NOMO-1 treated with DMSO at 0.1 percent for 48 hours (cell line): ENCODE data around the gene LIX1.
"Not testable (repeated sequence)": the region's sequence is repeated elsewhere in the genome, so short reads cannot be mapped to it uniquely, and the experiment has no call there.

Source experiments
- DNase-seq: peaks from one replicate; lab custom pipeline; 2025; ENCODE audit not compliant: unreplicated experiment; lab: John Stamatoyannopoulos, UW

Gene LIX1

DNA sequence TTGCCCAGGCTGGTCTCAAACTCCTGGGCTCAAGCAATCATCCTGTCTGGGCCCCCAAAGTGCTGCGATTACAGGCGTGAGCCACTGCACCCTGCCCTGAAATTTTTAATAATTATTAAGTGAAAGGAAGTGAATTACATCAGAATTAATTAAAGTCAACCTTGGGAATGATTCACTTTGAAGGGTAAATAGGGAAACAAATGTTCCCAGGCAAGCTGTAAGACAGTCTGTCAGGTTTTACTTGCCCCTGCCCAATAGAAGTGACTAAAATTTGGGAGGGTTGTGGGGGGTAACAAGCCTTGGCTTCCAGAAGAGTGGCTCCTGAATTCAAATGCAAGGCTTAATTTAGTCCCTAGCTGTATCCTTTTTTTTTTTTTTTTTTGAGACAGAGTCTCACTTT, 1.3 kb upstream of the LIX1 start:
- no peak for DNase-seq

DNA sequence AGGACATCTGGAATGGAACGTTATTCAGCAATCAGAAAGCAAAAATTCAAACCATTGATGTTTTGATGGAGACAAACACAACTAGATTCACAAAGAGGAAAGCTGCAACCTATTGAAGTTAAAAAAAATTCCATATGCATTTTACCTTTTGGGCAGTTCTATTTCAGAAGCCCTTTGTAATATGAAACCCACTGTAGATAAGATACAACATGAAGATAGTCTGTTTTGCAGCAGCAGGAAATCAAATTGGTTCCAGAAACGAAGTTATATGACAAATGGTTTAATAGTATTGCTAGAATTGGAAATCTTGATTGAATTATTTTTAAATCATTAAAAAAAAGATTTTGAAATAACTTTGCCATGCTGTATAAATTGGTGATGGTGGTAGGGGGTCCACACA, 872 bp downstream of the LIX1 start:
- DNase-seq, result no peak

DNA sequence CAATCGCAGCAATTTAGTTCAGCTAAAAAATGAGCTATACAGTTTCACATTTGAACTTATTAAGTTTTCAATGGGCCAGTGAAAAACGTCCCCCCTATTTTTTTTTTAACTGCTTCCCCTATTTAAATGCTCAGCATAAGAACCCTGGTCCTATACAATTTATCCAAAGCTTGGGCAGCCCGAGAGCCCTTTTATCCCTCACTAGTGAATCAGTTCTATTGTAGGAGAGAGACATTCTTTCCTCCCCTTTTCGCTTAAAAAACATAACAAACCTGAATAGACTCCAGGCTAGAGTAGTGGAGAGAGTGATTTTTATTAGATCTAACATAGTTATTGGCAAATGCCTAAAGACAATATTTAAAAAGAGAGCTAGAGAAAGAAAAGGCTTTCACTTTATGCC, 1.4 kb downstream of the LIX1 start:
- no peak for DNase-seq

DNA sequence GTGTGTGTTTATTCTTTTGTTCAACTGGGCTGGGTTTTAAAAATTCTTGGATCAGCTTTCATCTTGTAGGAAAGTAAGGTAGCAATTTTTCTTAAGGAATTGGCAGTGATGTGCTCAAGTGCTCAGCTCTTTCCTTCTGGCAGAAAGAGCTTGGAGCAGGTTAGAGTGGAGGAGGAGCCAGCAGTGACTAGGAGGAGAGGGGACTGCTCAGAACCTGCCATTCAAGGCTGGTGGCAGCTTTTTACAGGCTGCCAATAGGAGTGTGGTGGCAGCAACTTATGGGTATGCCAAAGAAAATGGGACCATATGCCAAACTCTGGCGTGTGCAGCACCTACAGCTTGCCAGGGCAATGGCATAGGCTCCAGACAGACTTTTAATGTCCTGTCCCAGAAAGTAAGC, 2.2 kb downstream of the LIX1 start:
- DNase-seq, result not testable (repeated sequence)

DNA sequence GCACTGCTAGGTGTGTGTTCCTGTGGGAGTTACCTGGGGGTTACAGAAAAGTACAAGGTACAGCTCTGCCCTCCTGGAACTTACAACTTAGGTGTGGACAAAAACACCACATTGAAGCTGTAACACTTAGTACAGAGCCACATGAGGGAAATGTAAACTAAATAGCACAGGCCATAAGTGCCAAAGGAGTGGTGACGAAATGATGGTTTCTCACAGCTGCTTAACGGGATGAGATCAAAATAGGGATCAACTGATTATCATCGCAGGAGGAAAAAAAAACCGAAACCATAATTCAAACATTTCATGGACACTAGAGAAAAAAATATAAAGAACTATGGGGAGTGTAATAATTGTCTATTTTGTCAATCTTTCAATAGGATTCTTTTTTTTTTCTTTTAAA, 5.9 kb downstream of the LIX1 start:
- DNase-seq, result no peak

DNA sequence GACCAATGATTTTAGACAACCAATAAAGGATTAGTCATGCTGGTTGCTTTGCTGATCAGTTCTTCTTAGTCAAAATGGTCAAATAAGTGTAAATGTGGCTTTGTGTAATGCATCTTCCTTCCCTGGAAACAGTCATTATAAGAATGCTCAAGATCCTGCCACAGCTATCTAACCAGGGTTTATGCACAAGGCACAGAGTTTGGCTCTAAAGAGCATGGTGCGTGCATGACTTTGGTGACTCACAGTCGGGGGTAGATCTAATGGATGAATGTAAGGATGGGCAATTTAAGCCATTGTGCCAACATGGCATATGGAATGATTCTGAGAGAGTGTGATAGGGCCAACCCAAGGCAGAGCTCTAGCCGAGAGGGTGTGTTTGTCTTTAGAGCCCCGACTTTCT, 6.5 kb downstream of the LIX1 start:
- DNase-seq, result no peak

DNA sequence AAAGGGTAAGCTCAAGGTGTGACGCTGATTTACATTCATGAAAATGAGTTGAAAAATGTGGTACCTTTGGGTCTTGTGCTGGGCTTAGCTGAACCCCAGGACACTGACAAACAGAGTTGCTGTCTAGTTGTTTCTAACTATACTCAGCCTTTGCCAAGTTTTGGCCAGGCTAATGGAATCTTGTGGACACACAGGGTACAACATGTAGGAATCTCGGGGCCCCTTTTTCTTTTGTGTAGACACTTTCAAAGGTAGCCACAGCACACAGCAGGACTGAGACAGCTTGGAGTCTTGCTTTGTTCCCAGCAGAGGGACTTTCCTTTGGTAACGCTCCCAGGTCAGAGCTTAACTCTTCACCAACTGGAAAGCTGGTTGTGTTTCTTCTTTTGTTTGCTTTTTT, 7.8 kb downstream of the LIX1 start:
- no peak for DNase-seq

DNA sequence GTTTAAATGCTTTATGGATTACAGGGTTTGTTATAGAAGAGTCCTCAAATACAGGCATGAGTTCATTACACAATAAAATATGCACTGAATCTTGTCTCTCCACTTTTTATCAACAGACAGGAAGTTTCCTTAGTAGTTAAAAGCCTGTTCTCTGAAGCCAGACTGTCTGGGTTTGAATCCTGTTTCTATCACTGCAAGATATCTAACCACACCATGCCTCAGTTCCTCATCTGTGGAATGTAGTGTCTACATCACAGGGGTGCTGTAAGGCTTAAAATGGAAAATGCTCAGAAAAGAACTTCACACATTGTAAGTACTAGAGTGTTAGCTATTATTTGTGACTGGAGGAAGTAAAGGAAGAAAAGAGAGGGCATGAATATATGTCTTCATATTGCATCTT, 9.3 kb downstream of the LIX1 start:
- peak; percentile 49 for DNase-seq

DNA sequence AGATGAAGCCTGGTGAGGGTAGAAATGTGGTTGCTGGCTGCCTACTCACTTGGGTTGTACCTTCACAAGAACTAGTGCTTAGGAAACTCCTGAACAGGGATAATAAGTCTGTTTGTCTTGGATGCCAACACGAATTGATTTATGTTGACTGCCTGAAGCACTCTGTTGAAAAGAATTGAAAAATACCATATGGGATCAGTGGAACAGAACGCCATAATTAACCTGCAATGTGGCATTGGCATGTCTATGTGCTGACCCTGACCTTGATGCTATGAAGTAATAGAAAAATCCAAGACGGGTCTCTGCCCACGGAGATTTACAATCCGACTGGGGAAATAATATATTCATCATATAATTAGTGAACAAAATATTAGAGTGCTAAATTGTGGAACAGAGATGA, 10.5 kb downstream of the LIX1 start:
- DNase-seq, result no peak

DNA sequence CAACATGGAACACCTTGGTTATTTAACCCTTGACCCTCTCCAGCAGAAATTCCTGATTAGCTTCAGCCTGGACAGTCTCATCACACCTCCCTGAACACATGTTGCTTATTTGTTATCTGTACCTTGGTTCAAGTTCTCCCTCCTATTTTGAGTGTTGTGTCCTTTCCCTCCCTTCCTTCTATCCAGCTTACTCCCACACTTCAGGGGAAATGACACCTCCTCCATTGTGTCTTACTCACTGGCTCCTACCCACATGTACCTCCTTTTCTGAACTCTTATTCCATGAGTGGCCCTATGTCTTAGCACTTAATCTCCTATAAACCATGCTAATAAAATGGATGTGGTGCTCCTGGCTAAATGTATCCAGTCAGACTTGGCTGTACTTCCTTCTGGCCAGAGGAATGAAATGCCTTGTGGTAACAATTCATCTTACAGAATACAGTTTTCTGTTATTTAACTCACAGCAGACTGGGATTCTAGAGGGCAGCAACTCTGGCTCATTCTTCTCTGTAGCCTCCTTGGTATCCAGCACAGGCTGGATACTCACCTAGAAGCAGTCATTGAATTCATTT, 11.2 kb downstream of the LIX1 start:
- DNase-seq, result no peak

DNA sequence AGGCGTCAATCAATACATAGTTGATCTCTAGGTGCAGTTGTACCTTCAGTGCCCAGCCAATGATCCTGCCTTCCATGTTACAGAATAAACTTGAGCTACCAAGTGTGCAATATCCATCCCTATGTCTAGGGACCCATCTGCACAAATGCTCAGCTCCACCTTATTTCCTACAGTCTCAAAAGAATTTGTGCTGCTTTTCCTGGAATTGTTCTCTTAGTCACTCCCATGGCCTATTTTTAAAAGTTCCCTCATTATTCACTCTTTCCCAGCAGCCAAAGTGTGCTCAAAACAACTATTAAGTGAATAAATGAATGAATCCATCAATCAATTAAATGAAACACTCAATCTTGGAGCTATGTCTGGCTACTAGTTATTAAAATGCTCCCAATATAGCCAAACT, 14.7 kb downstream of the LIX1 start:
- no peak for DNase-seq

DNA sequence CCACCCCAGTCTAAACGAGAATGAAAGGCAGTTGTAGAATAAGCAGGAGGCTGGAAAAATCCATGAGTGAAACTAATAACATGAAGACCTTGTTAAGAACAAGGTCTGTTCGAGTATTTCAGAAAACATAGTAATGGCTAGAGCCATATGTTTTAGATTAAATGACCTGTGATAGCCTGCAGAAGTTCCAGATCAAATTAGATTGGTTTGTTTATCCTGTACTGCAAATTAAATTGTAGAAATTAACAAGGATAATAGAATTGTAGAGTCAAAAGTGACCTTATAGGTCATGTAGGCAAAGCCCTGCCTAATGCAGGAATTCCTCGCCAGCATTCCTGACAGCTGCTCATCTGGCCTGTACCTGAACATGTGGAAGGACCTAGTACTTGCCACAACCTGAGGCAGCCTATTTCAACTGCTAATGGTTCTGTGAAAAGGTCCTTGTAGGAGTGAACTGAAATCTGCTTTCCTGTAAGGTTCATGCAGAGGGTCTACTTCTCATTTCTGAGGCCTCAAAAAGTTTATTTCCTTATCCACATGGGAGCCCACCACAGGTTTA, 17.2 kb downstream of the LIX1 start:
- no peak for DNase-seq

DNA sequence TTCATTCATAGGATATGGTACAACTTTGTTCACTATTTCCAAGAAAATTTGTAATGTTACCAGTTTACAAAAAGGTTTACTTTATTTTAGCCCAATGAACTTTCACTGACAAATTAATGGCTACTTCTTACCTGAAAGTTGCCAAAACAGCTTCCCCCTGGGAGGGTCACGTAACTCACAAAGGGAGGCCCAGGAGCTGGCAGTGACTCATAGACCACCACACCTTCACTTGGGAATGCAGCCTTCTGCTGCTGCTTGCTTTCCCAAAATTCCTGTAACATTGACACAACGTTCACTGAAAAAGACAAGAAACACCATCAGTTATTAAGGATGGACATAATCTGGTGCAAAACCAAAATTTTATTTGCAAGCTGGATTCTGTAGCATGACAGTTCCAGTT, 18.1 kb downstream of the LIX1 start:
- DNase-seq, result no peak

DNA sequence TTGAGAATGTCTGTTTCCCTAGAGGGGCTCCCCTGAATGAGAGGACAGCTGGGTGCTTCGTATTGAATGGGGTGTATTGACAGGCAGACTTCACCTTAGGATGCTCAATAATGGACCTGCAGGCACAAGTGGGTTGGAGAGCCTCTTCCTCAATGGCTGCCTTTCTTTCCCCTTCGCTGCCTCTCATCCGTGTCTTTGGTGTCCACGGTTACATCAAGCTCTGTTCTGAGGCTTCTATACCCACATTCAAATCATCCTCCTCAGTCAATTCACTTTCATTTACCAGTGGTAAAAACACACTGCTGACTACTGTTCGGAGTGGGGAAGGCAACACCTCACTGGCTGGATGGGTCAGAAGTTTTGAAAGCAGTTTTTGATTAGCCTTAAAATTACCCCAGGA, 20.6 kb downstream of the LIX1 start:
- DNase-seq, result no peak

DNA sequence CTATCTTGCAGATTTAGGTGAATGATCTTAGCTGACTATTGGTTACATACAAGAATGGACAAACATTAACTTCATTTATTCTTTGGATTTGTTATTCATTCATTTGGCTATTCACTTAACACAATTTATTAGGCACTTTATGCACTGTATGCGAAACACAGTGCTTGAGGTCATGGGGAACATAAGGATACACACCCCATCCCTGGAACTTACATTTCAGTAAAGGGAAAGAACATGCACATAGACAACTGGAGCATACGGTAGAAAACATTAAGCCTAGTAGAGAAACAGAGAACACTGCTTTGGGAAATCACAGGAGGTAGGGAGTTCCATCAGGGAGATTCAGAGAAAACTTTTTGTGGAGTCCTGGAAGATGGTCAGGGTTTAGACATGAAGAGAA, 22.2 kb downstream of the LIX1 start:
- DNase-seq, result no peak

DNA sequence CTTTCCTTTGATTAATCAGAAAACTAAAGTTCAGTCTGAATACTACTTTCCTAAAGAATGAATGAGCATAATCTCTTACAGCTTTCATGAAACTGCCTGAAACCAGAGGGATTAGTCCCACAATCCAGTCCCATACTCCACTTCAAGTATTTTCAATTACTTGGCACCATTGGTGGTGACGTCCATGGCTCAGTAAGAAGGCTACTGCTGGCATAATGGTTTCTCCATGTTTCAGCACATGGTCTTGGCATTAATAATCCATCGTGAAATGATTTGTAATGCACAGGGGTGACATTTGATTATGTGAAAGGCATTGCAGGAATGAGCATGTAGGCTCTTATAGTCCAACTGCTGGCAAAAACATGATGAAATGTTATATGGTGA, 23.4 kb downstream of the LIX1 start:
- no peak for DNase-seq

DNA sequence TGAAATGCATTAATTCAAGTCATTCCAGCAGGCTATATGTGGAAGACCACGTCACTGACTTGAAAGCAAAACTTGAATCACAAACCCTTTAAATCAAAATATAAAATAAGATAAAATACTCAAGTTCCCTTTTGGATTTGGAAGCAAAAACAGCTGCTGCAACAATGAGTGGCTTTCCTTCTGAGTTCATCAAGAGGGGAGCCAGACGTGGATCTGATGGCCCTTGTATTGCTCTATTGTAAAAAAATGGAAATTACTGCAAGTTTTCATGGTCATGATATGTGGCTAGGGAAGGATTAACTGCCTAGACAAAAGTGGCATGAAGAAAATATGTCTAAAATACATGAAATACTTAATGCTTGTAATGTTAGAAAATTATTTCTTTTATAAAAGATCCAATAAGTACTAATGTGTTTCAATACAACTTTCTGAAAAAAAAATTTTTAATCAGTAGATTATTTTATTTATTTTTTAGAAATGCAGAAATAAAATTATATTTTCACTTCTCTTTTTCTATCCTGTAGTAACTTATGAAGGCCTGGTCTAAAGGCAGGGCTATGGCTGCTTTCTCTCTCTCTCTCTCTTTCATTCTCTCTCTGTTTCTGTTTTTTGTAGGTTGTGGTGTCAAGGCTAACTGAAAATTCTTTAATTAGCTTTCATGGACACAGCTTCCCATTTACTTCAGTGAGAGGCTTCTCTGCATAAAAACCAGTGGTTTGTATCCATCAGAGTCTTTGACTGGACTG, 24.0 kb downstream of the LIX1 start:
- DNase-seq, result peak; percentile 73

DNA sequence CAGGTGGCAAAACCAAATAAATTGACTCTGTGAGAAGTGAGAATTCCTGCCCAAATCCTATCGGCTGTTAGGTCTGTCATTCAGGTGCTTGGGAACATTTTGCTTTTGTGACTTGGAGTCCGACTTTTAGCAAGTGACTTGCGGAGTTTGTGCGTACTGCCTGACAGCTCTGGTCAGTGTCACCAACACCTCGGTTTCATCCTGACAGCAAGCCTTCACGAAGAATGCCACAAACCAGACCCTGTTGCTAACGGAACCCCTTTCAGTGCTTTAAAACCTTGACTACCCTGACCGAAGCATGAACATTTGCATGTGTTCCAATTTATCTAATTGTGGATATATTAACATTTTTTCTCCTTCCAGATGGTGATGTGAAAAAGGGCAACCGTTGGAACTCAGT, 26.5 kb downstream of the LIX1 start:
- DNase-seq, result no peak

DNA sequence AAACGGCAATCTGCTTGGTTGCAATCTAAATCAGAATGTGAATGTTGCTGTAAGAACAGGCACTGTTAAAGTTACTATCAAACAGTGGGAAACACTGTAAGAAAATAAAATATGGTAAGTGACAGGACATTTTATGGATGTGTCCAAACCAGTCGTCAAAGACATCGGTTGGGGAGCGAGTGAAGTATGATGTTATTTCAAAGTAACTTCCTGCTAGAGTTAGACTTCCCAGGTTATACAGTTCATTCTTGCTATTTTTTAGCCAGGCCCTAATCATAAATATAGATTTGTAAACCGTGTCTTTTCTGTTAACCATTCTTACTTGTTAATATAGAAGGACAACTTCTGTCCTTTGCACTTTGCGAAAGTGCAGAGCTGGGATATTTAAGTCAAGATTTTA, 30.2 kb downstream of the LIX1 start:
- no peak for DNase-seq

DNA sequence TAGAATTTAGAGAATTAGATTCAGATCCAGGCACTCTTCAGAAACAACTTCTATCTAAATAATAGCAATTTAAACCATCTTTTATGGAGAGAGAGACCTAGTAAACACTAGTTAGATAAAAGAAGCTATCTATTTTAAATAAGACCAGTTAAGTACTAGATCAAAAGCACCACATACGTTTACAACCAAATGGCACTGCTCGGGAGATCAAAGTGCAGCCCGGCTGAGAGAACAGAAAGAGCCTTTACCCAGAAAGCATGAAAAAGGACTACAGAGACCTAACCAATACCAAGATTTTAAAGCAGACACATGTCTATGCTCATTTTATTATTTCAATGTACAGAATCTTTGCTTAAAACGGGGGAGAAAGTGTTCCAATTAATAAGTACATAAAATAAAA, 30.8 kb downstream of the LIX1 start:
- DNase-seq, result no peak

DNA sequence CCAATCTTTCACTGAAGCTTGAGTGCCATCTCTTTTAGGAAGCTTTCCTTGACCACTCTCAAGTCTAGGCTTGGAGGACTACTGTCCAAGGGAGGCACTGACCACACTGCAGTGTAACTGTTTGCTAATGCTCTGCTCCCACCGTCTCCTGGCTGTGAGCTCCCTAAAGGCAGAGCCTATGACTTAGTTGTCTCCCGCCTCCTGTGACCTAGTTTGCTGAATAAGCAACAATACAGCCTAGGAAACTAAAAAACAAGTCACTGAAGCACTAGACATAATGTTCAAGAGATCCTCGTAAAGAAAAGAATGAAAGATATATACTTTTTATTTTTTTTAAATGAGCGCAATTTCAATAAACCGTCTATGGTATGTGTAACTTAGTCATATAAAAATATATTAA, 31.4 kb downstream of the LIX1 start:
- no peak for DNase-seq

DNA sequence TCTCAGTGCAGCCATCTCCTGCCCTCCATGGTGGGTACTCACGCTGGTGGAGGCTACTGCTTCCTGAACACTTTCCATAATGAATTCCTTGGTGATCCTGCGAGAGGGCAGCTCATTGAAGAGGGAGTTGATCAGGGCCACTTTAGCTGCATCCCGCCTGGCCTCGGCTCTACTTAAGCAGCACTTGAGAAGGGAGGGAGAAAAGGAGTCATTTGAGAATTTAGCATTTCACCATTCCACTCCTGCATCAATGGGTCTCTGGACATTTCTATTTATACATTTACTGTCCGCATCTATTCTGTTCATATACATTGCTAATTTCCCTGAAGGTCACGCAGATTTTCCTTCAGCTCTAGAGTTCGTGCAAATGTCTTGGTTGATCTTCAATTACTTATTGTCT, 35.1 kb downstream of the LIX1 start:
- no peak for DNase-seq

DNA sequence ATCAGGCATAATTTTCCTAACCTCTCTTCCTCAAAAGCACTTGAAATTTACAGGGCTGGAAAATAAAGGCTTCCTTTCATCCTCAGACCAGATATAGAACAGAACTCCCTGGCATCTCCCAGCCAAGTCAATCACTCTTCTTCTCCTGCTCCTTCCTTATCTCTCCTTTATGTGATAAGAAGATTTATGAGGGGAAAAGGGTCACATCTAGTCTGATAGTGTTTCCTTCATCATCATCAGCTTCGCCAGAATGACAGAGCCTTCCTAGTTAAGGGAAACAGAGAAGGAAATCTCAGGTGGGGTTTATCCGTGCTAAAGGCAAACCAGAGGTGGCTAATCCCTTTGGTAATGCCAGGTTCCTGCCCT, 36.2 kb downstream of the LIX1 start:
- no peak for DNase-seq
